ENCODE data around the gene RAD50.

RAD50 gene

GRCh38 chr5:132526974-132527564, 29.7 kb upstream of the RAD50 start:
- TF ChIP-seq CTCF (IDR thresholded peaks at IDR 0.05; ENCODE audit: low read depth, low read length) = no peak
- no peak for TF ChIP-seq MAX (IDR thresholded peaks at IDR 0.05; ENCODE audit: low read depth, low read length)
- no peak for TF ChIP-seq MYC (IDR thresholded peaks at IDR 0.05; ENCODE audit: low read depth, low read length)
- no peak for TF ChIP-seq POLR2A (IDR thresholded peaks at IDR 0.05; ENCODE audit: extremely low read depth, insufficient read length)
- no peak overlapping the region for H3K4me3 ChIP-seq (ENCODE audit: low read depth, low read length)
- DNase-seq (ENCODE audit: low read depth) = peak; percentile 17

- TF ChIP-seq CTCF (IDR thresholded peaks at IDR 0.05; ENCODE audit: low read depth, low read length) (no peak), MYC (IDR thresholded peaks at IDR 0.05; ENCODE audit: low read depth, low read length) (no peak), POLR2A (IDR thresholded peaks at IDR 0.05; ENCODE audit: extremely low read depth, insufficient read length) (no peak), MAX (IDR thresholded peaks at IDR 0.05; ENCODE audit: low read depth, low read length) (no peak)
- no peak for DNase-seq (ENCODE audit: low read depth)
- no peak overlapping the region for H3K4me3 ChIP-seq (ENCODE audit: low read depth, low read length)
These were observed 28.8 kb upstream of the RAD50 start for GRCh38 chr5:132528021-132528420.

GRCh38 chr5:132528866-132529634, 27.7 kb upstream of the RAD50 start:
- DNase-seq (ENCODE audit: low read depth) = peak; percentile 32
- TF ChIP-seq CTCF (IDR thresholded peaks at IDR 0.05; ENCODE audit: low read depth, low read length) = no peak
- no peak overlapping the region for H3K4me3 ChIP-seq (ENCODE audit: low read depth, low read length)

- no peak for DNase-seq (ENCODE audit: low read depth)
- no peak for TF ChIP-seq MYC (IDR thresholded peaks at IDR 0.05; ENCODE audit: low read depth, low read length)
- TF ChIP-seq MAX (IDR thresholded peaks at IDR 0.05; ENCODE audit: low read depth, low read length) = no peak
- no peak for TF ChIP-seq POLR2A (IDR thresholded peaks at IDR 0.05; ENCODE audit: extremely low read depth, insufficient read length)
- TF ChIP-seq CTCF (IDR thresholded peaks at IDR 0.05; ENCODE audit: low read depth, low read length) = no peak
- H3K4me3 ChIP-seq (ENCODE audit: low read depth, low read length) = no peak overlapping the region
These were observed 25.8 kb upstream of the RAD50 start for GRCh38 chr5:132530946-132531345.

- no peak overlapping the region for H3K4me3 ChIP-seq (ENCODE audit: low read depth, low read length)
- no peak for DNase-seq (ENCODE audit: low read depth)
- TF ChIP-seq MAX (IDR thresholded peaks at IDR 0.05; ENCODE audit: low read depth, low read length) (no peak), MYC (IDR thresholded peaks at IDR 0.05; ENCODE audit: low read depth, low read length) (no peak), CTCF (IDR thresholded peaks at IDR 0.05; ENCODE audit: low read depth, low read length) (no peak), POLR2A (IDR thresholded peaks at IDR 0.05; ENCODE audit: extremely low read depth, insufficient read length) (no peak)
These were observed 17.1 kb upstream of the RAD50 start for GRCh38 chr5:132539716-132540115.

All from NB4 (cell line).